GM04504 (cell line): Measurements from ENCODE around the gene EPS8.
"Not testable (repeated sequence)": the region's sequence is repeated elsewhere in the genome, so short reads cannot be mapped to it uniquely, and the experiment has no call there.

Experiments used
- DNase-seq: peaks from one replicate; pipeline ENCODE4 v3.0.0-alpha.2; 2012; ENCODE audit warnings: low read depth

EPS8 gene

GRCh38 chr12:15646581-15646980, 142.6 kb downstream of the EPS8 start:
- DNase-seq = no peak

DNA sequence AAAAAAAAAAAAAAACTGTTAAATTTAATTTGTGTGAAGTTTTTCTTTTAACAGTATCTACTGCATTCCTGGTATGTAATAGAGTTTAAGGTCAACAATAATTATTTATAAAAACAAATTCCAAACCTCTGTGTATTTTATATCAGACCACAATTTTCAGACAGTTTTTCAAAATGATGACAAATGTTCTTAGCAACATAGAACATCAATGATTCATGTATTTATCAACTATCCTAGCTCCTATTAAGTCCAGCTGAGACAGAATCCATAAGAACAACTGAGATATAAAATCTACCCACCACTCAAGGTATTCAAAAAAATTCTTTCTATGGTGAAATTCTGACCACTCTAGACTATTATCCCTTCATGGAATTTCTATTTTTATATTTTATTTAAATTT, 144.5 kb downstream of the EPS8 start:
- DNase-seq = no peak

GRCh38 chr12:15638231-15638630, 151.0 kb downstream of the EPS8 start:
- DNase-seq = no peak

GRCh38 chr12:15636060-15636890, 152.9 kb downstream of the EPS8 start:
- no peak for DNase-seq

DNA sequence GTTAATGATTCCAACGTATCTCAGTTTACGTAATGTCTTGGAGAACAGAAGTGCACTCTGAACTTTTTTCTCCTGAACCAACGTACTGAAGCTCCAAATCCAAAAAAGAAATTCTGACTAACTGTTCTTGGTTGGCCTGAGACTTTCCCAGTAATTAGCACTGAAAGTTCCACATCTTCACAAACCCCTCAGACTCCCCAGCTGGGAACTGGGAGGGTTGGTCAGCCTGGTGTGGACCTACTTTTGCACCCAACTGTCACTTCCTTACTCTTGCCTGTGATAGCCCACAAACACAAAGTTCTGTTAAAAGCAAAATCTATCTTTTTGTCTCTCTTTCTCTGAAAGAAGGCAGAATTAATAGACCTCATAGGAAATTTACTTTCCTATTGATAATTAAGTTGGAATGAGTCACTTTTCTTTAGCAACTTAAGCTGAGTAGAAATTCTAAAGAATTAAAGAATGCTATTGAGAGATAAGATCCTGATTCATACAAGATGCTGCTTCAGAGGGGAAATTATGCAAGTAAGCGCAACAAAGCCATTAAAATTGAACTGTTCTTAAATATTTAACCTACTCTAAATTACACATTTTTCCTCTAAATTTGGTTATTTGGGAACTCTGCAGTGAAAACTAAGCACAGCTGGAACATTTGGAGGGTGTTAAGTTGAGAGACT, 155.0 kb downstream of the EPS8 start:
- no peak for DNase-seq

DNA sequence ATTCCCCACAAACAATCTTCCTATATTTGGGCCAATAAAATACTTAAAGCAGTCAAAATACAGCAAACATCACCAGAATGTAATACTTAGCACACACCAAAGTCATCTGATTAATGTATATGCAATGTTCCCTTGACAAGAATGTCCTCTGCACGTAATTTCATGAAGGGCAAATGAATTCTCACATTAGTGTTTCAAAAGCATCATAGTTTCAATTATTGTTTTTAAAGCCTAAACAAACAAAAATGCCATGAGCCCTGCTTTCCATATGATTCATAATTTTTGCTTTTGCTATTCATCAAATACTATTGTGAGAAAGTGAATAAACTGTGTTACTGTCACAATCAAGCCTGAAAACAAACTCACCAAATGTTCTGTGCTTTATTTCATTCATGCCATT, 156.0 kb downstream of the EPS8 start:
- DNase-seq = no peak

- no peak for DNase-seq
Observed at GRCh38 chr12:15632708-15633107, 156.5 kb downstream of the EPS8 start.

- no peak for DNase-seq
Observed at GRCh38 chr12:15631007-15631715, 158.0 kb downstream of the EPS8 start.

- DNase-seq = peak; percentile 56
Observed at GRCh38 chr12:15629761-15630160, 159.4 kb downstream of the EPS8 start.

DNA sequence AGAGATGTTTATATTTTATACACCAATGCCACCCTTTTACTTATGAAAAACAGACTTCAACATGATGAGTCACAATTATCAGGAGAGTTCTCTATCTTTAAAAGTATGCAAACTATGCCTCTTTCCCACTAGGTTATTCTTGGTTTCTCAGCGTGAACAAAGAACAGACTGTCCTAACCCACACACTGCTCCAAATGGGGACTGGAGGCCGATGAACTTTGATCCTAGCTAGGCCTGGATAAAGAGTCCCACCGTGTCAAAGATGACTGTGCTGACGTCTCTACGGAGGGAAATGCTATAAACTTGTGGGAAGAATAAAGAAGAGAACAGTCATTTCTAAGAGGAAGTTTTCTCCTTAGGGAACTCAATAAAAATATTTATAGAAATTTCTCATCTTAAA, 160.1 kb downstream of the EPS8 start:
- DNase-seq = peak; percentile 87

DNA sequence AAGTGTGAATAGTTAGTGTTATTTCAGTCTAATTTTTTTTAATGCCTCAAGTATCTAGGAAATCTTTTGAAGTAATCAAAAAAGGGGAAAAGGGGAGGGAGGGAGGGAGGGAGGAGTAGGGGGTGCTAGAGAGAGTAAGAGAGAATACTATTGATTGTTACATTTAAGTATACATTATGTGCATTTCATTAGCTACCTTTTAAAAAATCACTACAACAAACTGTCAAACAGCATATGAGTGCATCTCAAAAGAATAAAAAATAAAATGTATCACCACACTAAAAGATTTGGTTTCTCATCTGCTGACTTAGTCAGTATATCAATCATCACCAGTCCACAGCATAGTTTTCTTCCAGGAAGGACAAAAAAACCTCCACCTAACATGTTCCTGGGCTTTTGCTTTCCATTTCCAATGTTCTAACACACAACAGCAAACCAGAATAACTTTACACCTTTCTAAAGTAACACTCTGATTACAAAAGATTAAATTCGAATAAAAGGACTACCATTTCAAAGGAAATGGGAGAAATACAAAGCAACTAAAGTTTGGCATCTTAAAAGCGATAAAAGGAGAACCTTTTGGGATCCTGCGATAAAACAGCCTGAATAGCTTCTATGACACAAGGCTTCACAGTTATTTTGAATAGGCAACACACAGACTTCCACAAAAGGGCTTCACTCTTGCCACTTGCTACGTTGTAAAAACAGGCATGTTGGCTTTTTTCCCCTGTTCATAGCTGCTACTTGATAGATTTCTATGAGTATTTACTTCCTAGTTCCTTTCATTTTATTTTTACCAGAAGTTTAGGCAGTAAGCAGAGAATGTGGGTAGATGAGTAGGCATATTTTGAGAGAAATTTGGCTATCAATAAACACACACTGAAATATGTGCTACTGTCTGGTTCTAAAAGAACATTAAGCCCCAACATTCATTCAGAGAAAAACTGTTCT, 160.9 kb downstream of the EPS8 start:
- DNase-seq = no peak

DNA sequence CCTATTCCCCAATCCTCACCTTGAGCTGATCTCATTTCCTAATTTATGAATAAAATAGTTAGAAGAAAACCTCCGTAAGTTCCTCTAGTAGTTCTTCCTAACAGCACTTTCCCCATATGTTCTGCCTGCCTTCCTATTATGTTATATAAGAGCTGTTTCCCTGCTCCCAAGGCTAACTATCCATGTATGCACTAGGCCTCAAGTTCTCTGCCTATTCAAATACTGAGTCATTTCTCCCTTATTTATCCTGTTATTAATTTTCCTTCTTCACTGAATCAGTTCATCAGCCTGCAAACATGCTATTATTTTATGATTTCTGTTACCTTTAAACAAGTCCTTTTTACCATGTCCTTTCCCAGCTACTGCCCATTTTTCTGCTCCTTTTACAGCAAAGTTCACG, 164.1 kb downstream of the EPS8 start:
- no peak for DNase-seq

DNA sequence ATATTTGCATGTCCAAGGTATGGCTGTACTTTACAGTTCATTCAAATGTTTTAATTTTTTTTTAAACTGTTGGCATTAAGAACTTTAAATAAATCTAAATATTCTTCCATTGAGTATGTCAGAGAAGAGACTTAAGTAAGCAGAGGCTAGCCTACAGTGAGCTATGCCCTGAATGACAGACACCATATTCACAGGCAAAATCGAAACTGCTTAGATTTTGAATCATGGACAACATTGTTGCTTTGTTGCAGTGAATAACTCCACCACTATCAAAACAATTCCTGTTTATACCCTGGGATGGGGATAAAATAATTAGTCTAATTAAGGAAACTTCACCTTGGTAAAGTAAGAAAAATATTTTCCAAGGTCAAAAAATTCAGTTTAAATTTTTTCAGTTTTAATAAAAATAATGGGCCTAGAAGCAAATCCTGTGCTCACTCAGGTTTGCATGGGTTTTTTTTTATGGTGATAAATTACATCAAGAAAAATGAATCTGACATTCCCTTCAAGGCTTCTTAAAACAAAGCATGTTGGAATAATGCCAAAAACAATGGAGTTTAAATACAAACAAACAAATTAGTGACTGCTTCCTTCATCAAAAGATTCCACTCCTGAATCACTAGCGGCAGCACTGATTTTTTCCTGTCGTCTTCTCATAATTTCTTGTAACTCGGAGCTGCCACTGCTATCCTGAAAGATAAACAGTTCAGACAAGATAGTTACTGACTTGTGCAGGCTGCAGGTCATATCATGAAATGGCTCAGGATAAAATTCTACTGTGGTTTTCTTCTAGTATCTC, 168.2 kb downstream of the EPS8 start:
- no peak for DNase-seq

GRCh38 chr12:15616495-15616894, 172.7 kb downstream of the EPS8 start:
- not testable (repeated sequence) for DNase-seq

DNA sequence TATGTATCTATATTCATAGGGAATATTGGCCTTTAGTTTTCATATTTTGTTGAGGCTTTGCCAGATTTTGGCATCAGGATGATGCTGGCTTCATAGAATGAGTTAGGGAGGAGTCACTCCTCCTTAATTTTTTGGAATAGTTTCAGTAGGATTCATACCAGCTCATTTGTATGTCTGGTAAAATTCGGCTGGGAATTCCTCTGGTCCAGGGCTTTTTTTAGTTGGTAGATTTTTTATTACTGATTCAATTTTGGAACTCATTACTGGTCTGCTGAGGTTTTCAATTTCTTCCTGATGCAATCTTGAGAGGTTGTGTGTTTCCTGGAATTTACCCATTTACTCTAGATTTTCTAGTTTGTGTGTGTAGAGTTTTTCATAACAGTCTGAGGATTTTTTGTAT, 175.2 kb downstream of the EPS8 start:
- DNase-seq = peak; percentile 46

DNA sequence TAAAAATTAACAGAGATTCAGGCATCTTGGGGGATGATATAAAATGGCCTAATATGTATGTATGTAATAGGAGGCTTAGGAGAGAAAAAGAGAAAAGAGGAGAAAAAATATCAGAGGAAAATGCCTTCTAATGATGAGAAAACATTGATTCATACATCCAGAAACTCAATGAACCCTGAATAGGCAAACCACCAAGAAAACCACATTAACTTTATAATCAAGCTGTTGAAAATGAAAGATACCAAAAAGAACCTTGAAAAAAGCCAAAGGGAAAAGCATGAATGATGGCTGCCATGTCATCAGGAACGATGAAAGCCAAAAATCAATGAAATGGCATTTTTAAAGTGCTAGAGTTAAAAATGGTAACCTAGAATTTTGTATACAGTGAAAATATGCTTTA, 180.2 kb downstream of the EPS8 start:
- no peak for DNase-seq

DNA sequence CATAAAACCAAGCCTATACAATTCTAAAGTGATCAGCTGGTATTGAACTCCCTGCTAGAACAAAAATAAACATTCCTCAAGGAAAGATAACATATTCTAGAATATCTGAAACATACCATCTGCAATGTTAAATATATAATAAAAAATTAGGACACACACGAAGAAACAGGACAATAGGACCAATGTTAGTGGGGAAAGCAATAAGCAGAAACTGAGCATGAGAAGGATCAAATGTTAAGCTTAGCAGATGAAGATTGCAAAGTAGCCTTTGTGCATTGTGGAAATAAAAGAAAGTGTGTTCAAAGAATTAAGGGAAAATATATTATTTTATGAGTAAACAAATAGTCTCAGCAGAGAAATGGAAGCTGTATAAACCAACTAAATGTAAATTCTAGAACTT, 180.8 kb downstream of the EPS8 start:
- DNase-seq = no peak

- DNase-seq = no peak
Observed at GRCh38 chr12:15605881-15606590, 183.2 kb downstream of the EPS8 start.

DNA sequence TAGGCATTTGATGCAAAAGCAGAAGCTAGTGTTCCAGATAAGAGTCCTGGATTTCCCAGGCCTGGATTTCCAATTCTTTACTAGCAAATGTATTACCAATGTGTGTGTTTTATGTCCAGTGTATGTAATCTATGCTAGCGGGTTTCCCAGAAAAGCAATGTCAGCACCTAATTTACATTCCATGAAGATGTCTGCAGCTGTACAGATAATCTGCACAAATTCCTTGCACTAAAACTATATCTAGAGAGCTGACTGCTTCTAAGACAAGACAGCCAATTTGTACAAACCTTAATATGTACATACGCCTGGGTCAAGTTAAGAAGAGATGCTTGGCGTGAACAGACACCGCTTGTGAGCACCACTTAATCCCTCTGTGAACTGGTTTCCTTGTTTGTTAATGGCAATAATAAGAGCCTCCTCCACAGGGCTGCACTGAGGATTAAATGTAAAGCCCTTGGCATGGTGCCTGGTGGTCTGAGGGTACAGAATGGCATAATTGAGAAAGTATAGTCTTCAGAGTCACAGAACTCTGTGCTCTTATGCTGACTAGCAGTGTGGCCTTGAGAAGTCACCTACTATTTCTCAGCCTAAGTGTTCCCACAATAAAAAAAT, 185.6 kb downstream of the EPS8 start:
- DNase-seq = no peak
